Measurements from ENCODE around the gene SOCS7.

Gene SOCS7

GRCh38 chr17:38361694-38362465, 10.2 kb downstream of the SOCS7 start:
- DNase-seq (ENCODE audit: low read depth): no peak
- H3K4me3 ChIP-seq (ENCODE audit: low read depth, low read length): no peak overlapping the region
- in situ Hi-C loops (cut with HindIII; ENCODE audit: low sequenced_read_pairs): no loop called here
- TF ChIP-seq CTCF (IDR thresholded peaks at IDR 0.05; ENCODE audit: low read depth, low read length, missing control alignments): no peak

- no peak for DNase-seq (ENCODE audit: low read depth)
- no peak for TF ChIP-seq CTCF (IDR thresholded peaks at IDR 0.05; ENCODE audit: low read depth, low read length, missing control alignments)
- no peak overlapping the region for H3K4me3 ChIP-seq (ENCODE audit: low read depth, low read length)
- in situ Hi-C loops (cut with HindIII; ENCODE audit: low sequenced_read_pairs): no loop called here
Observed at GRCh38 chr17:38363016-38363415, 11.4 kb downstream of the SOCS7 start.

- no peak for DNase-seq (ENCODE audit: low read depth)
- in situ Hi-C loops (cut with HindIII; ENCODE audit: low sequenced_read_pairs): no loop called here
- H3K4me3 ChIP-seq (ENCODE audit: low read depth, low read length): no peak overlapping the region
- TF ChIP-seq CTCF (IDR thresholded peaks at IDR 0.05; ENCODE audit: low read depth, low read length, missing control alignments): no peak
Observed at GRCh38 chr17:38364741-38365140, 13.1 kb downstream of the SOCS7 start.

- H3K4me3 ChIP-seq (ENCODE audit: low read depth, low read length): no peak overlapping the region
- TF ChIP-seq CTCF (IDR thresholded peaks at IDR 0.05; ENCODE audit: low read depth, low read length, missing control alignments): no peak
- in situ Hi-C loops (cut with HindIII; ENCODE audit: low sequenced_read_pairs): no loop called here
- no peak for DNase-seq (ENCODE audit: low read depth)
Observed at GRCh38 chr17:38369124-38369886, 17.7 kb downstream of the SOCS7 start.

- no peak for DNase-seq (ENCODE audit: low read depth)
- in situ Hi-C loops (cut with HindIII; ENCODE audit: low sequenced_read_pairs): no loop called here
- H3K4me3 ChIP-seq (ENCODE audit: low read depth, low read length): no peak overlapping the region
- no peak for TF ChIP-seq CTCF (IDR thresholded peaks at IDR 0.05; ENCODE audit: low read depth, low read length, missing control alignments)
Observed at GRCh38 chr17:38379448-38379847, 27.8 kb downstream of the SOCS7 start.

GRCh38 chr17:38395090-38395489, 43.4 kb downstream of the SOCS7 start:
- in situ Hi-C loops (cut with HindIII; ENCODE audit: low sequenced_read_pairs): no loop called here
- DNase-seq (ENCODE audit: low read depth): no peak
- H3K4me3 ChIP-seq (ENCODE audit: low read depth, low read length): no peak overlapping the region
- TF ChIP-seq CTCF (IDR thresholded peaks at IDR 0.05; ENCODE audit: low read depth, low read length, missing control alignments): no peak

Data from astrocyte of the cerebellum (primary cell).